DND-41 (cell line): Measurements from ENCODE around the gene INSM1.

Source experiments
- ATAC-seq: fragments of 200-7000 bp; cut with Tn5 transposase; 3 replicates; pipeline ENCODE4 v1.9.1; 2021; ENCODE audit warnings: low read depth; ENCODE audit not compliant: insufficient read depth
- DNase-seq: peaks from one replicate; pipeline ENCODE4 v3.0.0-alpha.2; 2020
- H2AFZ ChIP-seq: 2 replicates; pipeline ENCODE4 v1.6.0; 2012; ENCODE audit warnings: low read depth, low read length
- H3K27ac ChIP-seq: 2 replicates; pipeline ENCODE4 v1.5.1; 2012; ENCODE audit warnings: low read length, inconsistent platforms
- H3K27me3 ChIP-seq: fragments of 200-600 bp; sonication (generic); 2 replicates; pipeline ENCODE4 v1.6.0; 2012; ENCODE audit warnings: low read length, mild to moderate bottlenecking, inconsistent platforms; ENCODE audit not compliant: insufficient read depth, poor library complexity
- H3K36me3 ChIP-seq: 2 replicates; pipeline ENCODE4 v1.5.1; 2012; ENCODE audit warnings: low read length, inconsistent platforms; ENCODE audit not compliant: insufficient read depth
- H3K4me1 ChIP-seq: 2 replicates; pipeline ENCODE4 v1.5.1; 2012; ENCODE audit warnings: mild to moderate bottlenecking, low read length; ENCODE audit not compliant: insufficient read depth
- H3K4me2 ChIP-seq: 2 replicates; pipeline ENCODE4 v1.6.0; 2012; ENCODE audit warnings: mild to moderate bottlenecking, moderate library complexity, low read length, inconsistent platforms; ENCODE audit not compliant: insufficient read depth
- H3K4me3 ChIP-seq, 2 experiments: fragments of 200-600 bp in 1 of 2; shearing (Covaris generic) in 1 of 2; 2 replicates each; pipeline ENCODE4 v1.5.1; 2012 to 2016; ENCODE audit warnings: inconsistent platforms in 2 of 2, low read length in 2 of 2, mild to moderate bottlenecking in 2 of 2, low read depth in 1 of 2, moderate library complexity in 1 of 2
- H3K79me2 ChIP-seq: 2 replicates; pipeline ENCODE4 v1.6.0; 2012; ENCODE audit warnings: low read length, inconsistent platforms; ENCODE audit not compliant: insufficient read depth
- H3K9ac ChIP-seq: 2 replicates; pipeline ENCODE4 v1.6.0; 2012; ENCODE audit warnings: low read depth, mild to moderate bottlenecking, inconsistent platforms, low read length, moderate library complexity
- H3K9me3 ChIP-seq: 2 replicates; pipeline ENCODE4 v1.5.1; 2012; ENCODE audit warnings: low read length, moderate library complexity, mild to moderate bottlenecking, inconsistent platforms; ENCODE audit not compliant: insufficient read depth, severe bottlenecking
- H4K20me1 ChIP-seq: 2 replicates; pipeline ENCODE4 v1.6.0; 2012; ENCODE audit warnings: low read length; ENCODE audit not compliant: insufficient read depth
- EZH2 ChIP-seq: IDR thresholded peaks from 3 replicates; pipeline ENCODE4 v1.6.1; 2012; ENCODE audit warnings: borderline replicate concordance, low read depth, mild to moderate bottlenecking, moderate library complexity, low read length, inconsistent platforms; ENCODE audit not compliant: severe bottlenecking
- TF ChIP-seq, protein P1 (sequence below): IDR thresholded peaks from 2 replicates; pipeline ENCODE4 v1.5.1; 2012; ENCODE audit warnings: borderline replicate concordance, low read length, moderate library complexity, mild to moderate bottlenecking; ENCODE audit not compliant: poor library complexity, severe bottlenecking; ENCODE audit errors: extremely low read depth

INSM1 gene

DNA sequence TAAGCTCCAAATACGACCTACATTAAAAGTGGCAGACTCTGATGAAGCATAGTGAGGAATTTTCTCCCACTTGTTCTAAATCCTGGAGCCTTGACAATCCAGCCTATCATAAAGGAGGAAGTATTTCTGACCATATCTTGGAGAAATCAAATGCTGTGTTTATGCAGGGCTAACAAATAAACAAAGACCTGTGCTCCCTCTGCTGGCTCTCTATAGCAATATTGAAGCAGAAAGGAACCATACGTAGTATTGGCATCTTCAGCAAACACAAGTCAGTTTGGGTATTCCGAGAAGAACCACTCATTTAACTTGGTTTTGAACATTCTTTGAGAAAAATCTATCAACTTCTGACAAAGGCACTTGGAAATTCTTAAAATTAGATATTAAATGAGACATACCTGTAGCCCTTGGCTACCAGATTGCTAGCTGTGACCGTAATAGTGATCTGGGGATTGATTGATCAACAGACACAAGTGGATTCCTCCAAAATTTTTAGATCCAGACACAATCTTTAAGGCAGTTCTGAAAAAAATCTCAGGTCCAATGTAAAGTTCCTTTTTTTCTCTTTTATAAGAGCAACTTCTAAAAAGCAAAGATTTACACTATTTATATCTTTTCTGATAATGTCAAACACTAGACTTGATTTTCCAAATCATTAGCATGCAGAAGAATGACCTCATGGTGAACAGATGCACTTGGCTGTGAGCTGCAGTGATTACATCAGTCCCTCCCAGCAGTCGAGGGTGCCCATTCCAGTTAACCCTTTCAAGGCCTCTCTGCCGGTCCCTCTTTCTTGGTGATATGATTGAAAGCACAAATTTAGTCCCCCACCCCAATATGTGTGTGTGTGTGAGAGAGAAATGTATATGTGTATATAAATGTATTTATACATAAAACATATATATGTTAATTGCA, 40.2 kb downstream of the INSM1 start:
- Histone ChIP-seq H3K4me3 (no peak overlapping the region), H3K36me3 (no peaks in the 10 kb centered on the region), H3K79me2 (no peaks in the 10 kb centered on the region), H3K4me1 (no peaks in the 10 kb centered on the region), H3K9me3 (no peaks in the 10 kb centered on the region), H3K27ac (no peak overlapping the region), H4K20me1 (no peaks in the 10 kb centered on the region), H3K4me2 (no peak overlapping the region), H3K9ac (no peak overlapping the region), H3K27me3 (no peaks in the 10 kb centered on the region), H2AFZ (no peak overlapping the region)
- DNase-seq (no peak), ATAC-seq (no peak)
- TF ChIP-seq, protein P1, sequence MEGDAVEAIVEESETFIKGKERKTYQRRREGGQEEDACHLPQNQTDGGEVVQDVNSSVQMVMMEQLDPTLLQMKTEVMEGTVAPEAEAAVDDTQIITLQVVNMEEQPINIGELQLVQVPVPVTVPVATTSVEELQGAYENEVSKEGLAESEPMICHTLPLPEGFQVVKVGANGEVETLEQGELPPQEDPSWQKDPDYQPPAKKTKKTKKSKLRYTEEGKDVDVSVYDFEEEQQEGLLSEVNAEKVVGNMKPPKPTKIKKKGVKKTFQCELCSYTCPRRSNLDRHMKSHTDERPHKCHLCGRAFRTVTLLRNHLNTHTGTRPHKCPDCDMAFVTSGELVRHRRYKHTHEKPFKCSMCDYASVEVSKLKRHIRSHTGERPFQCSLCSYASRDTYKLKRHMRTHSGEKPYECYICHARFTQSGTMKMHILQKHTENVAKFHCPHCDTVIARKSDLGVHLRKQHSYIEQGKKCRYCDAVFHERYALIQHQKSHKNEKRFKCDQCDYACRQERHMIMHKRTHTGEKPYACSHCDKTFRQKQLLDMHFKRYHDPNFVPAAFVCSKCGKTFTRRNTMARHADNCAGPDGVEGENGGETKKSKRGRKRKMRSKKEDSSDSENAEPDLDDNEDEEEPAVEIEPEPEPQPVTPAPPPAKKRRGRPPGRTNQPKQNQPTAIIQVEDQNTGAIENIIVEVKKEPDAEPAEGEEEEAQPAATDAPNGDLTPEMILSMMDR: peak; percentile 24
- TF ChIP-seq EZH2: no peak

DNA sequence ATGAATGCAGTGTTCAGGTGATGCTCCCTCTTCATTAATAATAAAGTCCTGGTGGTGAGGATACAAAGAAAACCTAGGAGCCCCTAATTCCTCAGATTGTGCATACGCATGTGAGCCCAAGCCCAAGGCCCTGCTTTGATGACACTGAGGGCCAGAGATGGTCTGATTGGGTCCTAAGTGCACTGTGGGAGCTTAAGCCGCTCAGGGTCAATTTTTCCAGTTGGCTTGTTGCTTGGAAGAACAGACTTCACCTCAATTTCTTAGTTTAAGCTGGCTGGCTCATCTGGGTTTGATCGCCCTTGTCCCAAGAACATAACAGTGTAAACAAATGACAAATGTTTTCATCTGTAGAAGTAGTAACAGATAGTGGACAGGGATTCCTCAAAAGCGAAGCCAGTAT, 41.4 kb downstream of the INSM1 start:
- Histone ChIP-seq H4K20me1 (no peaks in the 10 kb centered on the region), H3K36me3 (no peaks in the 10 kb centered on the region), H3K4me2 (no peak overlapping the region), H3K9me3 (no peaks in the 10 kb centered on the region), H3K4me1 (no peaks in the 10 kb centered on the region), H3K79me2 (no peaks in the 10 kb centered on the region), H3K4me3 (no peak overlapping the region), H3K27ac (no peak overlapping the region), H2AFZ (no peak overlapping the region), H3K27me3 (no peaks in the 10 kb centered on the region), H3K9ac (no peak overlapping the region)
- no peak for DNase-seq
- no peak for ATAC-seq
- TF ChIP-seq, protein P1: no peak
- TF ChIP-seq EZH2: no peak

DNA sequence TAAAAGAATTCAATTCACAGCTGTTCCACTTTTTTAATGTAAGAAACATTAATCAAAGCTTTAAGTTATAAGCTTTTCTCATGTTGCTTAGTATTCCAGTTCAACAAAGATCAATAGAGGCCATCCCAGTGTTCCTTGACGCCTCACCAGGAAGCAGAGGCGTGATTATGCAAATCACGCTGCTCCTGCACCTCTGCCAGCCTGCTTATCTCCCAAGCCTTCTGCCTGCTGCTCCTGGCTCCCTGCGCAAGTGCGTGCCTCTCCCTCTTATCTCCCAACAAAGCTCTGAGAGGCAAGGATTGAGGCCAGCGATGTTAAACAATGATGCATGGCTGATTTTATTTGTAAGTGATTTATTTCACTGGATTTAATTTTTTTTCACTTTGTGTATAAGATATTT, 42.8 kb downstream of the INSM1 start:
- ATAC-seq: no peak

More for the DNA sequence above, 42.8 kb downstream of the INSM1 start:
- Histone ChIP-seq H3K79me2 (no peaks in the 10 kb centered on the region), H3K9me3 (no peaks in the 10 kb centered on the region), H3K9ac (no peak overlapping the region), H3K36me3 (no peaks in the 10 kb centered on the region), H3K4me3 (no peak overlapping the region), H3K27me3 (no peaks in the 10 kb centered on the region), H3K4me1 (no peaks in the 10 kb centered on the region), H2AFZ (no peak overlapping the region), H3K4me2 (no peak overlapping the region), H3K27ac (no peak overlapping the region), H4K20me1 (no peaks in the 10 kb centered on the region)
- DNase-seq: no peak
- TF ChIP-seq EZH2: no peak
- TF ChIP-seq, protein P1: no peak
